SKM-1 (cell line): ENCODE measurements around the gene DNAAF3.

ENCODE experiments used
- DNase-seq: peaks from one replicate; lab custom pipeline; 2025; ENCODE audit not compliant: unreplicated experiment; lab: John Stamatoyannopoulos, UW

The DNAAF3 gene

GRCh38 chr19:55116859-55117662 lies 49.4 kb downstream of the DNAAF3 start, which contains the start of gene PPP1R12C:
Gene PPP1R12C (minus strand): TSS chr19:55117637. CDS start chr19:55117543, 94 bp downstream.
- no peak for DNase-seq

DNA sequence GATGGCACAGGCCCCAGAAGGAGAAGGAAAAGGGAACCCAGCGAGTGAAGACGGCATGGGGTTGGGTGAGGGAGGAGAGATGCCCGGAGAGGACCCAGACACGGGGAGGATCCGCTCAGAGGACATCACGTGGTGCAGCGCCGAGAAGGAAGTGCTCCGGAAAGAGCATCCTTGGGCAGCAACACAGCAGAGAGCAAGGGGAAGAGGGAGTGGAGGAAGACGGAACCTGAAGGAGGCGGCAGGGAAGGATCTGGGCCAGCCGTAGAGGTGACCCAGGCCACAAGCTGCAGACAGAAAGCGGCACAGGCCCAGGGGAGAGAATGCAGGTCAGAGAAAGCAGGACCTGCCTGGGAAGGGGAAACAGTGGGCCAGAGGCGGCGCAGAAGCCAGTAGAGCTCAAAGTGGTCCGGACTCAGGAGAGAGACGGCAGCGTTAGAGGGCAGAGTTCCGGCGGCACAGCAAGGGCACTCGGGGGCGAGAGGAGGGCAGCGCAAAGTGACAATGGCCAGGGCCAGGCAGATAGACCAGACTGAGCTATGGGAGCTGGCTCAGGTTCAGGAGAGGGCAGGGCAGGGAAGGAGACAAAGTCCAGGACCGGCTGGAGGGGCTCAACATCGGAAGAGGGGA lies 50.1 kb downstream of the DNAAF3 start:
- DNase-seq: peak; percentile 12

- no peak for DNase-seq
Observed at GRCh38 chr19:55115446-55116065, 50.9 kb downstream of the DNAAF3 start.

- DNase-seq: no peak
Observed at GRCh38 chr19:55114566-55115145, 51.8 kb downstream of the DNAAF3 start.

DNA sequence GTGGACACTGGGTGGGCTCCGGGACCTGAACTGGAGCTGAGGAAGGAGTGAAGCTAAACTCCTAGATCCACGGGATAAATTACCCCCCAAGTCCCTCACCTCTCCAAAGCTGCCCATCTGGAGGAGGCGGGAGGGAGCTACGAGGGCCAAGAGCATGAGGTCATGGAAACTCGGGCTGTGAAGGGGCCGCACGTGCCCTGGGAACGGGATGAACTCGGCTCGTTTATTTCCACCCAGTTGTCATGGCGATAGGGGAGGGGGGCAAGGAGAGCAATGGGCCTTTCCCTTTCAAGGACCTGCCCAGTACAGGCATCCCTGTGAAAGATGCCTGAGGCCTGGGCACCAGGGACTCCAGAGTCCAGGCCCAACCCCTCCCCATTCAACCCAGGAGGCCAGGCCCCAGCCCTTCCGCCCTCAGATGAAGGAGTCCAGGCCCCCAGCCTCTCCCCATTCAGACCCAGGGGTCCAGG lies 52.8 kb downstream of the DNAAF3 start:
- no peak for DNase-seq

- no peak for DNase-seq
Observed at GRCh38 chr19:55112777-55113569, 53.4 kb downstream of the DNAAF3 start.

DNA sequence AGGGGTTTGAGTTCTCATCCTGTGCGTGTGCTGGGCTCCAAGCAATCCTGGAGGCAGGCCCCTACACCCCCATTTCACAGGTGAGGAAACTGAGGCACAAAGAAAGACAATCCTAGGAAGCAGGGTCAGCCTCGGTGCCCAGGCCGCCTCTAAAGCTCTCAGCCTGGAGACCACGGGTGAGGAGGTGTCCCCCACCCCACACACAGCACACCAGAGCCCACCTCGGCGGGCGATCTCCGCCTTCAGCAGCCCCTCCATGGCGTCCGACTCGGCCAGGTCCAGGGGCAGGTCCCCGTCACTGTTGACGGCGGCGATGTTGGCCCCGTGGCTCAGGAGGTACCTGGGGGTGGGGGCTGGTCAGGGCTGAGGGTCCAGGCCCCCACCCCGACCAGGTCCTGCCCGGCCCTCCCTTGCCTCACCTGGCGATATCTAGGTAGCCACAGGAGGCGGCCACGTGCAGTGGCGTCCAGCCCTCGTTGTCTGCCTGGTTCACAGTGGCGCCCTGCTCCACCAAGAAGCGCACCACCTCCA lies 54.1 kb downstream of the DNAAF3 start:
- no peak for DNase-seq

- no peak for DNase-seq
Observed at GRCh38 chr19:55111238-55111831, 55.1 kb downstream of the DNAAF3 start.

DNA sequence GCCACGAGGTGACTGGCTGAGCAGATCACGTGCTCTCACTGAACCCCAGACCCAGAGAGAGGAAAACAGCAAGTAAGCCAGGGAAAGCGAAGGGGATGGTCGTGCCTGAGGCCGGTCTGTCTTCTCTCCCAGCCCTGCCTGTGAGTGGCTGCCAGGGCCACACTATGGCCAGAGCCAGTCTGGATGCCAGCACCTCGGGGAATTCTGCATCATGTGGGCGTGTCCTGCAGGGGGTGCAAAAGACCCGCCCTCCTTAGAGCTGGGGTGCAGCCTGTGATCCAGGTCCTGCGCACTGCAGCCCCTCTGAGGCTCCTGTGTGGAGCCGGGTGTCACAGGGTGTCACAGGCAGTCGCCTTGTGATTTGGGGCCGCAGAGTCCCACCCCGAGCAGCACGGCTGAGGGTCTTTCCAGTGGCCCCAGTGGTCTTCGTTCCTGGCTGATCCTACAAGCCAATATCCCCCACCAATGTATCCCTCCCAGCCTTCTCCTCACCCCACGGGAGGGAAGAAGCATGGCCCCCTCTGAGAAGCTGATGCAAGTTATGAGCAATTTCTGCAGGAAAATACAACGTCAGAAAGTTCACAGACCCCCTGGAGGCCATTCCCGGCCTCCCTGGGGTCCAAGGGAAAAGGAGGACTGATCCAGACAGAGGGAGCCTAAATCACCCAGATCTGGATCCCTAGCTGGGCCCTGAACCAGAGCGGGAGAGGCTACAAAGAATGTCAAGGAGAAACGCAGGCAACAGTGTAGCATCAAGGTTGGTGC lies 56.7 kb downstream of the DNAAF3 start:
- no peak for DNase-seq
